ENCODE data around the gene FRAS1.

DNA sequence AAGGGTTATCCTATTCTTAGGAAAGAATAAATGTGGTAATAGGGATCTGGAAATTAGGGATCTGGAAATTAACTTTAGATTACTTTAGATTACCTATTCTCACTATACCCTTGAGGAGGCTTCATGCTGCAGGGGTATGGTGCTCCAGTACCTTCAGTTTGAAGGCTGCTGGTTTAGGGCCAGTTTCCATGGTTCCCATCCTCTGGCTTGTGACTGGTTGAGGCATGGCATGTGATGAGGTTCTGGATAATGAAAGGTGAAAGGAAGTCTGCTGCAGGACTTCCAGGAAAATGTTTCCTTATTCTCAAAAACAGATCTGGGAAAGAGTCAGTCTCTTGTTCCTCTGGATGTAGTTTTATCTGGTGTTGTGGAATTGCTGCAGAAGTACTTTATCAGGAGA lies 25.9 kb downstream of the FRAS1 start:
- TF ChIP-seq, protein P1, sequence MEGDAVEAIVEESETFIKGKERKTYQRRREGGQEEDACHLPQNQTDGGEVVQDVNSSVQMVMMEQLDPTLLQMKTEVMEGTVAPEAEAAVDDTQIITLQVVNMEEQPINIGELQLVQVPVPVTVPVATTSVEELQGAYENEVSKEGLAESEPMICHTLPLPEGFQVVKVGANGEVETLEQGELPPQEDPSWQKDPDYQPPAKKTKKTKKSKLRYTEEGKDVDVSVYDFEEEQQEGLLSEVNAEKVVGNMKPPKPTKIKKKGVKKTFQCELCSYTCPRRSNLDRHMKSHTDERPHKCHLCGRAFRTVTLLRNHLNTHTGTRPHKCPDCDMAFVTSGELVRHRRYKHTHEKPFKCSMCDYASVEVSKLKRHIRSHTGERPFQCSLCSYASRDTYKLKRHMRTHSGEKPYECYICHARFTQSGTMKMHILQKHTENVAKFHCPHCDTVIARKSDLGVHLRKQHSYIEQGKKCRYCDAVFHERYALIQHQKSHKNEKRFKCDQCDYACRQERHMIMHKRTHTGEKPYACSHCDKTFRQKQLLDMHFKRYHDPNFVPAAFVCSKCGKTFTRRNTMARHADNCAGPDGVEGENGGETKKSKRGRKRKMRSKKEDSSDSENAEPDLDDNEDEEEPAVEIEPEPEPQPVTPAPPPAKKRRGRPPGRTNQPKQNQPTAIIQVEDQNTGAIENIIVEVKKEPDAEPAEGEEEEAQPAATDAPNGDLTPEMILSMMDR (IDR thresholded peaks at IDR 0.05): no peak
- TF ChIP-seq POLR2A (IDR thresholded peaks at IDR 0.05): no peak
